HG03460 (cell line): ENCODE data around the gene A4GNT.
"Not testable (repeated sequence)": the region's sequence is repeated elsewhere in the genome, so short reads cannot be mapped to it uniquely, and the experiment has no call there.

Experiments
- ATAC-seq: cut with Tn5 transposase; IDR thresholded peaks from one replicate; pipeline ENCODE4 v1.9.1; 2021; ENCODE audit not compliant: unreplicated experiment

Gene A4GNT

GRCh38 chr3:138119423-138119766 lies 12.8 kb downstream of the A4GNT start:
- ATAC-seq = no peak

DNA sequence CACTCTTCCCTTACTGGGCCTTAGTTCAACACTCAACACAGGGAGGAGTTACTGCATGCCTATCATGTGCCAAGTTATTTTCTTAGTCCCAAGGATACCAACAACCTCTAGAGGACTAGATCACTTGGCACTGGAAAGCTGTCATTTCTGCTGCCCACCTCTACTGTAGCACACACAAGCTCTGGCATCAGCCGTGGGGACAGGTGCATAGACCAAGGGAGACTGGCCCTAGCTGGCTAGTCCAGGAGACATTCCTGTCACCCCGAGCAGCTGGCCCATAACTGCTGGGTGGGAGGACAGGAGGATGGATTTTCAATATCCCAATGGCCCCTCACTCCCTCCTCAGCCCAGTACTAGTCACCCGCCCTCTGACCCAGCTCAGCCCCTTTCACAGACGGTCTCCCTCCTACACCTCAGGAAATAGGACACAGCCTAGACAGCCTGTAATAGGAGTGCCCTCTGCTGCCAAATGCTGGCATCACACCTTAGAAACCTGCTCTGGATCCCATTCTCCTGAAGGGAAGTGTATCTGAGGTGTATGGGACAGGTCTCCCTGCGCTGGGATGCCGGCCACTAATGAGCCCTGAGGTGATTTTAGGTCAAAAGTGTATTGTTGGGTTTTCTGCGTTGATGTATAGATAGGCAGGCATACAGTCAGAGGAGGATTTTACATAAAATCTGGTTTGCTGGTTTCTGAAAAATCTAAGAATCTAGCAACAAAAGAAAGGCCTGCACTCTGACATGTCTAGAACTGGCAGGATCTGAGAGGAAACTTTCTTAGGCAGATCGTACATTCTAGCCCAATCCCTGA lies 13.4 kb downstream of the A4GNT start:
- peak; percentile 58 for ATAC-seq

DNA sequence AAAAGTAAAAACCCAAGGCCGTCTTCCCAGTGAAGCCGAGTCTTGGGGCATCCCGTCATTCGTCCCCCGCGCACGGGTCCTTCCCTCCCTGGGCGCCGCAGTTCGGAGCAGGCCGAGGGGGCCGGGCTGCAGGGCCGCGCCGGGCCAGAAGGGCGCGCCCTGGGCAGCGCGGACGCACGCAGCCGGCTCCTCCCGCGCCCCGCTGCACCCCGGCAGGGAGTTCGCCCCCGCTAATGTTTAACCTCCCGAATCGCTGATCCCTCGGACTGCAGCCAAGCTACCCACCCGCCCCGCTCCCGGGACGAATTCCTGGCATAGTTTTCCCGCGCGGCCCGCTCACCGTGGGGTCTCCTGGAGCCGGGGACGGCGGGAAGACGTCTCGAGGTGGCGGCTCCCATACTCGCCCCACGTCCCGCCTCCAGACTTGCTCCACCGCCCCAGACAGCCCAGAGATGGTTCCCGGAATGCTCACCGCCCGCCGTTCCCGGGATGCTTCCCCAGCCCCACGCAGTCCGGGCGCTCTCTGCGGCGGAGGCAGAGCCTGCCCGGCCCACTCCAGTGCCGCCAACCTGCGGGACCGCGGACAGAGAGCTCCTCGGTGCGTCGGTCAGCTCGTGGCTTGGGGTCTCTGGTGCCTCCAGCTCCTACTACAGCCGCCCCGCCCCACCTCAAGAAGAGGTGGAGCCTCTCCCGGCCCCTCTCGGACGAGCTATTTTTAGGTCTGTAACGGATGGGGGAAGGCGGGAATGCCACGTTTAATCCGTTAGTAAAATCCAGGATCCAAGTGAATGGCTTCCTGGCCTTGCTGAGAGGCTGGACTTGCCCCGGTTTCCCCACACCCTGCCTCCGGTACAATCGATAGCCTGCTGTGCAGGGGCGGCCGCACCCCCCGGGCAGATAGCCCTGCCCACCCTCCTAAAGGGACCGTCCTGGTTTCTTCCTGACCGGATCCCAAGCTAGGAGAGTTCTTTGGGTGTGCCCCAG lies 16.9 kb downstream of the A4GNT start, which contains the start of gene DZIP1L:
Gene DZIP1L (minus strand): TSS at position 621 of the 984 bp plus-strand sequence. CDS start 11,637 bp downstream, outside the sequence.
- peak; percentile 86 for ATAC-seq

DNA sequence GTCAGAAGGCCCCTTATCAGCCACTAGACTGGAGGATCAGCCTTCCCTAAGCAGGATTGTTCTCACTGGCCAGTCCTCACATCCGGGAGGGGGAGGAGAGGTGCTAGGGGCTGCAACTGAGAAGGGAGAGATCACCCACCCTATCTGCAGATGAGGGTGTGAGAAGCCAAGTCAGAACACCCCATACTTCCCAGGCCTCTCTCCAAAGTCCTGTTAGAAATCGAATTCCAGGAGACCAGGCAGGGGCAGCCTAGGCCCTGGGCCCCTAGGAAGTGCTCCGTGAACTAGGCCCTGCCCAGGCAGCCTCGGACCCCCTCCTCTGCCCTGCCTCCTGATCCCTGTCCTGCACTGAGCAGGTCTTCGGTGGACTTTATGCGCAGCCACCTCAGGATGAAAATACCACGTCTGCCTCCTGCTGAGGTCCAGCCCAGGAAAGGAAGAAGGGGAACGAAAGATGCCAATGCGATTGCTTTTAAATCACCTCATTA lies 17.7 kb downstream of the A4GNT start:
- no peak for ATAC-seq

- no peak for ATAC-seq
These were observed 18.9 kb downstream of the A4GNT start for GRCh38 chr3:138113326-138113725.

DNA sequence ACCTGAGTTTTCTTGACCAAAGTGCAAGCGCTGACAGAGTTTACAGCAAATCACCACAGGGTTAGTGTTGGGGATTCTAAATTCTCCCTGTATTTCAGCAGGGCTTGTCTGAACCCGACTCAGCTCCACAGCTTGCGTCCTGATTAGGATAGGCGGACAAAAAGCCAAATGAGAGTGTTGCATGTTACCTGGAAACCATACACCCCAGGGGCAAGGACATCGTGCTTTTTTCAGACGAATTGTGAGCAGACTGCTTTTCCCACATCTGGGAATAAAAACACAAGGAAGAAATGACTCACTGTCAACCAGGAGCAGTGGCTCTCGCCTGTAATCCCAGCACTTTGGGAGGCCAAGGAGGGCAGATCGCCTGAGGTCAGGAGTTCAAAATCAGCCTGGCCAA lies 19.8 kb downstream of the A4GNT start:
- ATAC-seq = no peak

DNA sequence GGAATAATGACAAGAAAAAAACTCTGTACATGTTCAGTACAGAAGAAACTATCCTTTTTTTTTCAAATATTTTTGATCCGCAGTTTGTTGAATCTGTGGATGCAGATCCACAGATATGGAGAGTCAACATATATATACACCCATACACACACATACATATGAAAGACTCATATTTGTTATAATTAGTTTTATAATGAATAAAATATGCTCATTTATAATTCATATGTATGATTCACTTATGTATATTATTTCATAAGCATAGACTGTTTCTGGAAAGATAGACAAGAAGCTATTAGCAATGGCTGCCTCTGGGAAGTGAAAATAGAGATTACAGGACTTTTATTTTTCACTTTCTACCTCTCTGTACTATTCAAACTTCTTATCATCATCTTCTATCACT lies 26.6 kb downstream of the A4GNT start:
- no peak for ATAC-seq

GRCh38 chr3:138103466-138103865 lies 28.7 kb downstream of the A4GNT start:
- ATAC-seq = no peak

GRCh38 chr3:138101351-138101940 lies 30.7 kb downstream of the A4GNT start:
- not testable (repeated sequence) for ATAC-seq

- no peak for ATAC-seq
These were observed 32.8 kb downstream of the A4GNT start for GRCh38 chr3:138099417-138099816.

GRCh38 chr3:138097192-138098172 lies 34.7 kb downstream of the A4GNT start:
- no peak for ATAC-seq

- no peak for ATAC-seq
These were observed 38.5 kb downstream of the A4GNT start for GRCh38 chr3:138093721-138094120.

GRCh38 chr3:138092023-138092422 lies 40.2 kb downstream of the A4GNT start:
- no peak for ATAC-seq

DNA sequence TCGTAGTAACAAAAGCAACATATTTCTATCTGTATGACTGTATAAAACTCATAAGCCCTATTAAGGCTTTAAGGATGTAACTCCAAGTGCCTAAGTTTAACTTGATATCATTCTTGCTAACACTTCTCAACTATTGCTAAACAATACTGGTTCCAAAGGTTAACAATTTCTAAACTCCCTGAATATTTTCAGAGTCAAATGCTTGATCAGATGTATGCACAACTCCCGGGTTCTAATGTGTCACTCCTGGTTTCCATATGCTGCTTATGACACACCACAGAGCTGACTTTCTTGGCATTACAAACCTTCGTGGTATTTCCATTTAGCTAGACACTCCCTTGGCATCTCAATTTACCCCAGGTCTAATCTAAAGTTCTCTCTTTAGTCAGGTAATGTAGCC lies 43.1 kb downstream of the A4GNT start:
- ATAC-seq = no peak

- not testable (repeated sequence) for ATAC-seq
These were observed 46.4 kb downstream of the A4GNT start for GRCh38 chr3:138085745-138086144.

GRCh38 chr3:138084196-138084595 lies 48.0 kb downstream of the A4GNT start:
- no peak for ATAC-seq

DNA sequence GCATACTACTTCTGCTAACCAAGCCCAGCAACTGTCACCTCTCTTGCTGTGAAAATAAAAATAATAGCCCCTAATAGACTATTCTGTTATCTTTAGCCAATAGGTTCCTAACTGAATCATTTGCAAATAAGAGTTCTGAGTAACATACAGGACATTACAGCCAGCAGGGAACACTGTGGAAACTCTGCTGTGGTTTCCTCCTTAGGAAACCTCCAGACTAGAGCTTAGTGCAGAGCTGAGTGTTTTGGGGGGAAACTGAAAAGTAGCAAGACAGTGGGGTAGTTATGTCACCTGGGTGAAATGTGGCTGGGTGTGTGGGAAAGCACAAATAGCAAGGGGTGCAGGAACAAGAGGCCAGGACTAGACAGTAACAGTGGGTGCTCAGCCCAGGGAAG lies 49.2 kb downstream of the A4GNT start:
- no peak for ATAC-seq

GRCh38 chr3:138082085-138082991 lies 49.9 kb downstream of the A4GNT start:
- ATAC-seq = no peak
